GM21360 (cell line): Measurements from ENCODE around the gene NDUFAF8.
"Not testable (repeated sequence)": the region's sequence is repeated elsewhere in the genome, so short reads cannot be mapped to it uniquely, and the experiment has no call there.

ENCODE experiments used
- ATAC-seq: cut with Tn5 transposase; IDR thresholded peaks from one replicate; pipeline ENCODE4 v1.9.1; 2021; ENCODE audit warnings: mild to moderate bottlenecking, moderate library complexity; ENCODE audit not compliant: unreplicated experiment

The NDUFAF8 gene

DNA sequence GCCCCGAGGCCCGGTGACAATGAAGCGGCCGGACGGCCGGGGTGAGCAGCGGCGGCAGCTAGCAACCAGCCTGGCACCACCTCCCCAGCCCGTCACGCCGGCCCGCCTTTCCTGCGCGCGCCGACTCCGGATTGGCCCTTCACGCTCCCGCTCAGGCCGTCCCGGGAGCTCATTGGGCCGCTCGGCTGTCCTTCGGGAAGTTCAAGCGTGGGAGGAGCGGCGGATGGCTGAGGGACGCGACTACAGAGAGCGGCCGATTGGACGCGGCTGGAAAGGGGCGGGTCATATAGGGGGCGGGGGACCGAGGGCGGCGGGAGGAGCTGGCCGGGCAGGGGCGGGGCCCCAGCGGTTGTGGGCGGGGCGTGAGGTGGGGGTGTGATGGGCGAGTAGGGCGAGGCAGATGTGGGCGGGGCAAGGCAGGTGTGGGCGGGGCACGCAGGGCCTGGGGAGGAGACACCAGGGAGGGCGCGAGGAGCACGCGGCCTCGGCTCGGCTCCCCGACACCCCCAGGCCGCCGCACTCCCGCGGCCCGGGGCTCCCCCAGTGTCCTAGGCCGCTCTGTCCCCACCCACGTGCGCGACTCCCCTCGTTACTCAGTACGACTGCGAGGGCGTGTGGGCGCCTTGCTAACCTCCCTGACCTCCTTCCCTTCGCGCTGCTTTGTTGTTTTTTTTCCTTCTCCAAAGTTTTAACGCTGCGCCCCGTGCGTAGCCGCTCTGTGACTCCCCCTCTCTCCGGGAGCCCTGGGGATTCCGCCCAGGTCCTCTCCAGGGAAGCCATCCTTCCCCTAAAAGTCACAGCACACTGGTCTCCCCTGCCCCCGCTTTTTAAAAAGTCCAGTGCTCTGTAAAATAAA, 16.0 kb upstream of the NDUFAF8 start, which contains the start of gene CEP131:
Gene CEP131, minus strand, starts transcription at position 60 of the 856 bp plus-strand sequence. CDS start 2,909 bp downstream, outside the sequence.
- ATAC-seq = peak; percentile 91

- no peak for ATAC-seq
Observed at GRCh38 chr17:81223762-81224130, 15.4 kb upstream of the NDUFAF8 start.

GRCh38 chr17:81227630-81228029, 11.5 kb upstream of the NDUFAF8 start:
- ATAC-seq = not testable (repeated sequence)

DNA sequence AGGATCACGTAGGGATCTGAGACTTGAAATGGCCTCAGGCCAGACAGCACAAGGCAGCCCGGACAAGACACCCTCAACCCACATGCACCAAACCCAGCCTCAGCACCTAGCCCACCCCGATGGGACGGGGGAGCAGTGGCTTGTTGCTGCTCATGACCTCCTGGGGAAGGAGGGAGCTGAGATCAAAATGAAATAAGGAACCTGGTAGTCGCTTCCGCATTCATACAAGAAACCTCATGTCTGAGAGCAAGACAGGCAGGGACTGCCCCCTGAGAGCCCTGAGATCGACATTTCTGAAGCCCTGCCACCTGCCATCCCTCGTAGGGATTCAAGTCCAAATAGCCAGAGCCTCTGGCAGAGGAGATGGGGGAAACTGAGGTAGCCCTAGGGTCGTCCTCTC, 10.7 kb upstream of the NDUFAF8 start:
- no peak for ATAC-seq

DNA sequence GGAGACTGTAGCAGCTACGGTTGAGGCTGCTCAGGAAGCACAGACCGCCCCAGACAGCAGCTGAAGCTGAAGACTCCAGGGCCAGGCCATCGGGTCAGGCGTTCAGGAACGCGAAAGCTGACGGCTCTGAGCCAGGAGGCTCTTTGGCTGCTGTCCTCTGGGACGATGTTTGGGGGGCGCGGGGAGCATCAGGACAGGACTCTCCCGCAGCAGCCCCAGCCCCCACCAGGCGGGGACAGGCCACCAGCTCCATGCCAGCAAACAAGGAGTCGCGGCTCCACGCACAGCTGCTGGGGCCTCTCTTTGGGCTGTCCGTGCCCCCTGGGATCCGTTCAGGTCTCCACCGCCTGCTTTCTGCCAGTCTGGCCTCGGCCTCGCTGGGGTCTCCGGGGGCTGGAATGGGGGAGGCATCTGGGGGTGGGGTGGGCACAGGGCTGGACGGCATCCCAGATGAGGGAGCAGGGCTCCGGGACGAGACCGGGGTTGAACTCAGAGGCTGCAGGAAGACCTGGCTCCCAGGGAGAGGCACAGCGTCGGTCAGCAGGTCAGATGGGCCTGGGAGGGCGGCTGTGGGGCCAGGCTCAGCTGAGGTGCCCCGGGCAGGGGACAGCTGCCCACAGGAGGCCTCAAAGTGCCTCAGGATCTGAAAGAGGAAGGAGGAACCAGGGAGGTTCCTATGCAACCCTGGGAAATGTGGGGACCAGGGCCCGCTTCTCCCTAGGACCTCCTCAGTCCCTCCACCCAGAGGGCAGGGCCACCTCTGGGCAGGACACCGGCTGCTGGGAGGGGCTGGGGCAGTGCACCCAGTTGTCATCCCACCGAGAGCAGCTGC, 10.1 kb upstream of the NDUFAF8 start:
- no peak for ATAC-seq

GRCh38 chr17:81229666-81229920, 9.5 kb upstream of the NDUFAF8 start:
- ATAC-seq = no peak

GRCh38 chr17:81230043-81230820, 8.9 kb upstream of the NDUFAF8 start:
- ATAC-seq = no peak

DNA sequence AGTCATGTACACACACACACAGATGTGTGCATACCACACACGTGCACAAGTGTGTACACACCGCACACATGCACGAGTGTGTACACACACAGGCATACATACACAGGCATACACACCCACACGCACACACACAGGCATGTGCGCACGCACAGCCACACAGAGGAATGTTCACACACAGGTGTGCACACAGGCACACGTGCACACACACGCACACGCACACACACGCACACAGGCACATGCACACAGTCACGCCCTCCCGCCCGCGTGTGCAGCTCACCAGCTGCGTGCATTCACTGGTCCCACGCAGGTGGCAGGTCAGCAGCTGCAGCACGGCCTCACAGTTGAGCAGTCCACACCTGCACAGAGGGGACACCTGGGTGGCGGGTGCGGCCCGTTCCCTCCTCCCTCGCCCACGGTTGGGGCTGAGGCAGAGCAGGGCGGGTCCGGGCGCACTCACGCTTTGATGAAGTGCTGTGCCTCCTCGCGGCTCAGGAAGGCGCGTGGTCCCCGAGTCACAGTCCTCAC, 7.9 kb upstream of the NDUFAF8 start:
- ATAC-seq = no peak

DNA sequence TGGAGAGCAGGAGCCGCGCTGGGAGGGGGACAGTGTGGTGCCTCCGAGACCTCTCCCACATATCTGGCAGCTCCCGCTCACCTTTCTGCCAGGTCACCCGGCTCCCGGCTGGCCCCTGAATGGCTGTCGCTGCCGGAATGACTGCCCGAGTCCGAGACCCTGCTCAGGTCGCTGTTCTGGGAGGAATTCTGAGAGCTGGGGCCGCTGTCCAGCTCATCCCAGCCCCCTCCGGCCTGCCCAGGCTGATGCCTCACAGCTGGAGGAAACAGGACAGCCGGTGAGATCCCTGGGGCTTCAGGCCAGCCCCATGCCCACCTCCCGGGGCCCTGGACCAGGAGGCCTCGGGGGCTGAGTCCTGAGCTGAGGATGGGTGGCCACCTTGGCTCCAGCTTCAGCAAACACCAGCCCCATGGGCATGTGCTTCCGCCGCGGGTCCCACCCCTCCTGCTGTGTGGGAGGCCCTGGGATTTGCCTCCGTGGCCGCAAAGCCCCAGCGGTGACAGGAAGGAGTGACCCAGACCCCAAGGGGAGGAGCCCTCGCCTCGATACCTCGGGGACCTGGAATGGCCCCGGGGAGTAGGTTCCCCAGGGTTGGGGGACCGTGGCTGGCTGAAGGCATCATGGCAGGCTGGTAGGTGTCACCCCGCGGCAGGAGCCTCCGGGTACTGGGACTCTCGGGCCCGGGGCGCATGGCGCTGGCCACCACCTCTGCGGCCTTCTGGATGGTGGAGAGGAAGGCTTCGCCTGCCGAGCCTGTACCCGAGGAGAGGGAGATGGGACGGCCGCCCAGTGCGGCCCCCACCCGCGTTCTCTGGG, 7.1 kb upstream of the NDUFAF8 start:
- no peak for ATAC-seq

DNA sequence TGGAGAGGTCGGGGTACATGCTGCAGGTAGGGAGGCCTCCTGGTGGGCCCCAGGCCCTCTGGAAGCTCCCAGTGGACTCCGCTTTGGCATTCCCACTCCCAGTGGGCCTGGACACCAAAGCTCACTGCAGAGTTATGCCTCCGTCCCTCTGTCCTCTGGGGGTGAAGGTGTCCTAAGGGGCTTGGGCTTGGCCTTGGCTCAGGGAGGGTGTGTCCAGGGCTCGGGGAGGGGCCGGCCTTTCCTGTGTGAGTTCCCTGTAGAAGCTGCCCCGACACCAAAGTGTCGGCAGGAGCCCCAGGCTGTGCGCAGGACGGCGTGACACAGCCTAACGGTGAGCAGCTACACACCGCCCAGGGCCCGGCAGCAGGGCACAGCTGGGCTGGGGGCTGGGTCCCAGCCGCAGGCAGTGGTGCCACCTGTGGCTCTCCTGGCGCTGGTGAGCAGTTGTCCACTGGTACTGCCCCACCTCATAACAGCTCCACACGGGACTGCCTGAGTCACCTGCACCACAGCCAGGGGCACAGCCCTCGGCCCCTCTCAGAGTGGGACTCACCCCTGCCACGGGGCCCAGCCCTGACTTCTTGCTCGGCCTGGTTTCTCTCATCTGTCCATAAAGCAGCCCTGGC, 6.4 kb upstream of the NDUFAF8 start:
- no peak for ATAC-seq

GRCh38 chr17:81233316-81233715, 5.8 kb upstream of the NDUFAF8 start:
- no peak for ATAC-seq

GRCh38 chr17:81233811-81234505, 5.2 kb upstream of the NDUFAF8 start:
- ATAC-seq = no peak

DNA sequence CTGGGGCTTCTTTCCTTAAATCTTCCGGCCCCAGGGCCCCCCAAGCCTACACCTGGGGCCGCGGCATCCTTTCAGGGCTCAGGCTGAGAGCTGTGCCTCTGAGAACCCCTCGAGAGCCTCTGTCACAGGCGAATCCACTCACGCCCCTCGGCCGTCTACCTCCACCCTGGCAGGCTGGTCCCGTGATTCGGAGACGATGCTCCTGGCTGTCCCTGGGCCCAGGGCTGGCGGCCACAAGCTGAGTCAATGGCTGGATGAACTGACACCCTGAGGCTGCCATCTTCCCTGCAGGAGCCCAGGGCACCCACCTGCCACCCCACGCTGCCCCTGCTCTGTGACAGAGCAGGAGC, 4.6 kb upstream of the NDUFAF8 start:
- ATAC-seq = no peak

DNA sequence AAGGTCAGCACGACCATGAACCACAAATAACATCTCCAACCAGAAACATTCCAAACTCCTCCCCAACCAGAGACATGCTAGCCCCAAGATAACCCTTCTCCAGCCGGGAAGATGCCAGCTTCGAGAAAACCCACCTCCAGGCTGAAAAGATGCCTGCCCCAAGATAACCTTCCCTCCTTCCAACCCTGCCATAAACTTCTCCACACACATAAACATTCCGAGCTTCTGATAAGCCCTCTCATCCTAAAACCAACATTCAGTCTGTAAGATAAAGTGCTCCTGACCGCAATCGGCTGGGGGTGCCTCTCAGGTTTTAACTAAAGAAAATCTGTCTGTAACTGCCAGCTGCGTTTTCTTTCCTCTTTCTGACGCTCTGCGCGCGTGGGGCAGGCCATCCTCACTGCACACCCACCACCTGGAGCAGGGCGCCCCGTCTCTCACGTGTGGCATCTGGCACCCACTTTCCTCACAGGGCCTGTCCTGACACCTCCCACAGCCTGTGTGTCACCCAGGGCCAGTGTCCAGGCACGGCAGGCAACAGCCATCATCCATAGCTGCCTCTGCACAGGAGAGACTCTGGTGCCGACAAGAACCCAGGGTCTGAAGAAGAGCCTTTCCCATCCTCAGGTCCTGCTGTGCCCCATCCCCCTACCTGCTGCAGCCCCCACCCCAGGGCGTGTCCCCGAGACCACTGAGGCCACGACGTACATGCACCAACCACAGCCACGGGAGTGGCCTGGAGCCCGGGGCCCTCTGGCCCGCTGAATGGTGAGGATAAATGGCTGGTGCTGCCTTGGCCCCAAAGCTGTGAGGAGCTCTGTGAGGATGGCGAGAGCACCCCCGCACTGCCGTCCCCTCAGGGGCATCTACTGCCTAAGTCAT, 3.9 kb upstream of the NDUFAF8 start:
- no peak for ATAC-seq

GRCh38 chr17:81235822-81236740, 3.0 kb upstream of the NDUFAF8 start:
- ATAC-seq = no peak

GRCh38 chr17:81236784-81237183, 2.3 kb upstream of the NDUFAF8 start:
- ATAC-seq = no peak
